Caco-2 (cell line): ENCODE results near the gene P2RY2. TPM values are rescaled to one million over a fixed set of nuclear protein-coding genes. Genes with fewer than 3 reads are reported as not detected.

ENCODE experiments used
- BruUV-seq: library from RNA; stranded (reverse); fragments of 400-500 nt; replicated peaks from 2 replicates; lab custom pipeline; 2021; lab: Mats Ljungman, UMichigan
- CTCF ChIA-PET: fragments of 300-600 bp; sonication (Branson Sonifier 250); formaldehyde crosslinking; loops from one replicate; lab custom pipeline; 2022; ENCODE audit warnings: antibody characterized with exemption; lab: Charles Lee
- POLR2A ChIA-PET: fragments of 300-600 bp; sonication (Branson Sonifier 250); formaldehyde crosslinking; loops from one replicate; lab custom pipeline; 2022; ENCODE audit warnings: antibody characterized with exemption; lab: Charles Lee
- DNase-seq, 2 experiments: peaks; one replicate each; pipeline versions ENCODE4 v3.0.0 to v3.0.0-alpha.2; 2020 to 2022
- H3K27me3 ChIP-seq: replicated peaks from 2 replicates; pipeline ENCODE4 v1.6.0; 2011; ENCODE audit warnings: low read length; ENCODE audit not compliant: control insufficient read depth, insufficient read depth
- H3K36me3 ChIP-seq: 2 replicates; pipeline ENCODE4 v1.5.1; 2011; ENCODE audit warnings: low read length; ENCODE audit not compliant: control insufficient read depth, insufficient read depth
- H3K4me1 ChIP-seq: fragments of 250-450 bp; sonication (Bioruptor Pico); 2 replicates; pipeline ENCODE4 v1.5.1; 2020; ENCODE audit warnings: mild to moderate bottlenecking
- H3K4me3 ChIP-seq: 2 replicates; pipeline ENCODE4 v1.5.1; 2011; ENCODE audit warnings: low read depth, mild to moderate bottlenecking, control low read depth, low read length
- H3K9me3 ChIP-seq: fragments of 250-450 bp; sonication (Bioruptor Pico); 2 replicates; pipeline ENCODE4 v1.5.1; 2020; ENCODE audit warnings: mild to moderate bottlenecking, moderate library complexity
- H3K27ac Mint-ChIP-seq: one replicate; pipeline ENCODE4 v1.8.0; 2022; ENCODE audit warnings: mixed read lengths; ENCODE audit not compliant: unreplicated experiment
- H3K27me3 Mint-ChIP-seq: one replicate; pipeline ENCODE4 v1.8.0; 2022; ENCODE audit warnings: mixed read lengths; ENCODE audit not compliant: insufficient read depth, unreplicated experiment
- H3K36me3 Mint-ChIP-seq: one replicate; pipeline ENCODE4 v1.8.0; 2022; ENCODE audit warnings: mild to moderate bottlenecking, mixed read lengths; ENCODE audit not compliant: insufficient read depth, unreplicated experiment
- H3K4me1 Mint-ChIP-seq: one replicate; pipeline ENCODE4 v1.8.0; 2022; ENCODE audit warnings: low read depth, mixed read lengths; ENCODE audit not compliant: unreplicated experiment
- H3K4me3 Mint-ChIP-seq: one replicate; pipeline ENCODE4 v1.8.0; 2022; ENCODE audit warnings: mild to moderate bottlenecking, moderate library complexity, mixed read lengths; ENCODE audit not compliant: unreplicated experiment
- H3K9me3 Mint-ChIP-seq: one replicate; pipeline ENCODE4 v1.8.0; 2022; ENCODE audit warnings: mixed read lengths; ENCODE audit not compliant: unreplicated experiment
- CTCF ChIP-seq, 2 experiments: fragments of 200-600 bp in 1 of 2; IDR thresholded peaks; 1 replicate in 1 of 2; 2 replicates in 1 of 2; pipeline versions ENCODE4 v1.5.1 to v1.8.0; 2011 to 2022; ENCODE audit warnings: antibody characterized with exemption in 1 of 2, control low read depth in 1 of 2, inconsistent platforms in 1 of 2, low read depth in 1 of 2, low read length in 1 of 2, mild to moderate bottlenecking in 1 of 2, moderate library complexity in 1 of 2; ENCODE audit not compliant: insufficient read depth in 1 of 2, severe bottlenecking in 1 of 2, unreplicated experiment in 1 of 2
- intact Hi-C: fragments of 100-400 bp; cut with micrococcal nuclease; formaldehyde crosslinking; loops from one replicate; pipeline ENCODE4 v1.10.0; 2022; ENCODE audit not compliant: unreplicated experiment
- total RNA-seq: library from RNA; stranded (reverse); gene quantifications from 2 replicates; pipeline ENCODE4 v1.2.3, GENCODE V29; 2022

P2RY2 gene
- total RNA-seq, 1 experiment from 2014 or later = 10.4 TPM

DNA sequence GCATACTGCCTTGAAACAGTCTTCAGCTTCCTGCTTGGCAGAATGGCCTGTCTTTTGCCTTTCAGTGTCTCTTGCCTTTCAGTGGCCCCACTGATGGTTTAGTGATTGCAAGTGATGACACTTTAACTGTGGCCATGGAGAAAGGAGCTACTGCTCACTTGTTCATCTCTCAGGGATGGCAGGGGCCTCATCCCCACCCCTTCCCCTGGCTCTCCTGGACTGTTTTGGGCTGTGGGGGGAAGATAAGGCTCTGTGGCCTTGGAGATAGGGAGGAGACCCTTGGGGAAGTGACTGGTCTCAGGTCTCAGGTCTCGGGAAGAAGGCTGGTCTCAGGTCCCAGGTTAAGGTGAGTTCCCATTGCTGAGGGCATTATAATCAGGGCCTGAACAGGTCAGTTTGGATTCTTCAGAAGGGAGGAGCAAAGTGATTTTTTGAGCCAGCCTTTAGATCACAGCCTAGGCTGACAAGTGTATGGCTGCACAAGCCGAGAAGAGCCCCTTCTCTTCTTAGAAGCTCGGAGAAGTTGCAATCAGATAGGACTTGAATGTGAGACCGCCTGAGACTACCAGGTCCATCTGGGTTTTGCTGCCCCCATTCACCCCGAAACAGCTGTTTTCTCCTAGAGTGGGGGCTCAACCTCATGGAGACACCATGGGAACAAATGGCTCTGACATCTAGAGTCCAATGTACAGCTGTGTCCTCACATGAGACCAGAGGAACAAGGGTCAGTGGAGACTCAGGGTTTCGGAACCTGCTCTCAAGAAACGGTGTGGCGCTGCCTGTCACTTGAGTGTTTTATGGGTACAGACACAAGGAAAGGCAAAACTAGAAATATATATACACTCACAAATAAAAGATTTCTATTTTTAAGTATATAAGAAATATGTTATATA is 15.9 kb upstream of the P2RY2 start:
- no peaks in the 10 kb centered on the region for H3K27me3 ChIP-seq
- no peak overlapping the region for H3K4me3 Mint-ChIP-seq
- no TSS peak for BruUV-seq
- H3K36me3 ChIP-seq = no peaks in the 10 kb centered on the region
- CTCF ChIA-PET = interaction anchor here (0.6 to 1.0 kb wide), 2 partner anchors 16 to 122 kb away, joined by 3 to 6 read pairs; no protein-coding TSS in a partner anchor
- H3K9me3 Mint-ChIP-seq = no peaks in the 10 kb centered on the region
- H3K4me3 ChIP-seq = no peak overlapping the region
- intact Hi-C loops = no loop called here
- no peaks in the 10 kb centered on the region for H3K27me3 Mint-ChIP-seq
- peak in 1 of 2 experiments; percentile 59 for DNase-seq
- POLR2A ChIA-PET = interaction anchor here (0.6 kb wide), 1 partner anchor 105 kb away, joined by 6 read pairs; no protein-coding TSS in a partner anchor
- H3K27ac Mint-ChIP-seq = peak overlapping the region; percentile 59
- TF ChIP-seq CTCF (IDR thresholded peaks at IDR 0.05; ENCODE audit: insufficient read depth in 1 of 2, low read depth in 1 of 2, low read length in 1 of 2, severe bottlenecking in 1 of 2, unreplicated experiment in 1 of 2) = no peak
- no peaks in the 10 kb centered on the region for H3K9me3 ChIP-seq
- peaks cover 21% of the 10 kb centered on the region for H3K36me3 Mint-ChIP-seq
- peaks cover 94% of the 10 kb centered on the region for H3K4me1 ChIP-seq
- peaks cover 73% of the 10 kb centered on the region for H3K4me1 Mint-ChIP-seq

- CTCF ChIA-PET = no interaction called here
- peak in 1 of 2 experiments; percentile 50 for DNase-seq
- H3K4me3 ChIP-seq = no peak overlapping the region
- H3K36me3 Mint-ChIP-seq = peaks cover 20% of the 10 kb centered on the region
- no TSS peak for BruUV-seq
- peaks cover 71% of the 10 kb centered on the region for H3K4me1 Mint-ChIP-seq
- H3K4me1 ChIP-seq = peaks cover 82% of the 10 kb centered on the region
- no peak for TF ChIP-seq CTCF (IDR thresholded peaks at IDR 0.05; ENCODE audit: insufficient read depth in 1 of 2, low read depth in 1 of 2, low read length in 1 of 2, severe bottlenecking in 1 of 2, unreplicated experiment in 1 of 2)
- no peak overlapping the region for H3K4me3 Mint-ChIP-seq
- no peaks in the 10 kb centered on the region for H3K27me3 Mint-ChIP-seq
- POLR2A ChIA-PET = interaction anchor here (0.6 kb wide), 1 partner anchor 9 kb away, joined by 4 read pairs; no protein-coding TSS in a partner anchor
- H3K9me3 ChIP-seq = no peaks in the 10 kb centered on the region
- intact Hi-C loops = no loop called here
- H3K27me3 ChIP-seq = no peaks in the 10 kb centered on the region
- H3K36me3 ChIP-seq = no peaks in the 10 kb centered on the region
- no peaks in the 10 kb centered on the region for H3K9me3 Mint-ChIP-seq
- peak overlapping the region; percentile 10 for H3K27ac Mint-ChIP-seq
Measured at GRCh38 chr11:73203322-73203721, 14.8 kb upstream of the P2RY2 start.

DNA sequence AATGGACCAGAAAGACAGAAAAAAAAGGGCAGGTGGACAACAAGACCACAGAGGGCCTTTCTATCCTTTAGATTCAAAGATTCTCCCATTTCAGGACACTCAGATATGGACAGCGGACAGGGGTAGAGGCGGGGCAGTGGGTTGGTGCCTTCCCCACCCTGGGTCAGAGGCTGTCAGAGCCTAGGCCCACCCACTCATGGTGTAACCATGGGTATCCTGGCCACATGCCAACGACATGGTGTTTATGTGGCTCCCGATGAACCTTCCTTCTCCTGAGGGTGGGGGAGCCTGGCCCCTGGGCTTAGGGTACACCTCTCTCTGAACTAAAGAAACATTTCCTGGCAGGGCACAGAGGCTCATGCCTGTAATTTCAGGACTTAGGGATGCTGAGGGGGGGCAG is 14.3 kb upstream of the P2RY2 start:
- no TSS peak for BruUV-seq
- Histone ChIP-seq H3K4me3 (no peak overlapping the region), H3K4me1 (peaks cover 77% of the 10 kb centered on the region), H3K36me3 (no peaks in the 10 kb centered on the region), H3K9me3 (0 out of 2 replicates have a peak, but pooled peaks cover under 1% of the 10 kb centered on the region), H3K27me3 (no peaks in the 10 kb centered on the region)
- Mint-ChIP-seq H3K4me1 (peaks cover 66% of the 10 kb centered on the region), H3K9me3 (no peaks in the 10 kb centered on the region), H3K36me3 (peaks cover 15% of the 10 kb centered on the region), H3K4me3 (no peak overlapping the region), H3K27ac (peak overlapping the region; percentile 76), H3K27me3 (no peaks in the 10 kb centered on the region)
- TF ChIP-seq CTCF (IDR thresholded peaks at IDR 0.05; ENCODE audit: insufficient read depth in 1 of 2, low read depth in 1 of 2, low read length in 1 of 2, severe bottlenecking in 1 of 2, unreplicated experiment in 1 of 2) = no peak
- ChIA-PET POLR2A (interaction anchor here (0.6 kb wide), 1 partner anchor 10 kb away, joined by 4 read pairs; no protein-coding TSS in a partner anchor), CTCF (no interaction called here)
- DNase-seq = peak in 1 of 2 experiments; percentile 40
- intact Hi-C loops = no loop called here
